Stimulated activated CD8-positive, alpha-beta memory T cell treated with anti-CD3 and anti-CD28 coated beads, Interleukin-12 subunit alpha, Interleukin-12 subunit beta, amount 100 ng/mL, for 4 hours (primary cell): ENCODE results near the gene RIPPLY3.

ENCODE experiments used
- DNase-seq: peaks from one replicate; pipeline ENCODE4 v3.0.0-alpha.2; 2020; ENCODE audit warnings: low read depth

The RIPPLY3 gene

DNA sequence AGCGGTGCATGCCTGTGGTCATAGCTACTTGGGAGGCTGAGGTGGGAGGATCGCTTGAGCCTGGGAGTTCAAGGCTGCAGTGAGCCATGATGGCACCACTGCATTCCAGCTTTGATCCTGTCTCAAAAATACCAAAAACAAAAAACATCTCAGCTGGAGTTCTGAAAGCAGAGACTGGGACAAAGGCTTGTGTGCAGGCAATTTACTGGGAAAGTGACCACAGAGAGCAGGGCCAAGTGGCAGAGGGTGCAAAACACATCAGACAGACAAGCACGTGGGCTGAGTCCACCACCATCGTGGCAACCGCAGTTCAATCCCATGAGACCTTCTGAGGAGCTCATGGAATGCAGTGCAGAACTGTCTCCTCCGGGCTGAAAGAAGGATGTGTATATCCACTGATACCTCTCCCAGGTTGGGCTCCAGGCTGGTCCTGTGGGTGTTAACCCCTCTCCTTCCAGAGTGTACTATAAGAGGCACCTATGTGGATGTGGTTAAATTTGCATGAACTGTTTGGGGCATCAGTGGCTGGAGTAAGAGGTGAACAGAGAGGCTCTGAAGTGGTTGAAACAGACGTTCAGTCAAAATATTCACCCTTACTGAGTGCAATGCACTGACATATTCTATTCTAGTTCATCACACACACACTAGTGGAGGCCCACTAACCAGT lies 55.6 kb downstream of the RIPPLY3 start:
- DNase-seq, result no peak

DNA sequence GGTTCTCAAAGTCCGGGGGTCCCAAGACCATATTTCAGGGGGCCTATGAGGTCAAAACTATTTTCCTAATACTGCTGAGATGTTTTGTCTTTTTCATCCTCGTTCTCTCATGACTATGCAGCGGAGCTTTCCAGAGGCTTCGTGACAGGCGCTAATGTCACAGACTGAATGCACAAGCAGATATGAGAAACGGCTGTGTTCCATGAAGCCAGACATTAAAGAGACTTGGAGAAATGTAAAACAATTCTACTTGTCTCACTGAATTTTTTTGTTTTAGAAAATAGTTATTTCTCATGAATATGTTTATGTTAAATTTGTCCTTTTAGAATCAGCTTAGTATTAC lies 56.1 kb downstream of the RIPPLY3 start:
- DNase-seq, result no peak

DNA sequence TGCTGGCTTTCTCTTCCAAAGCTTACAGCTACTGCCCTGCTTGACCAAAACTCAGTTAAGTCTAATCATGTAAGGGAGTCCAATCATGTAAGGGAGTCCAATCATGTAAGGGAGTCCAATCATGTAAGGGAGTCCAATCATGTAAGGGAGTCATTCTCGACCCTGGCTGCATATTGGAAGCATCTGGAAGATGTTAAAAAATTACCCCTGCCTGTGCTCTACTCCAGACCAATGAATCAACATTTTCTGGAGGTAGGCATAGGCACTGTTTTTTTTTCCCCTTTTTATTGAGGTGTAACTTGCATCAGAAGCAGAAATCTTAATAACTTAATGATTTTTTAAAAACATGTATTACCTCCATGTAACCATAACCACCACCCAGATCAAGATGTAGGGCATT lies 56.9 kb downstream of the RIPPLY3 start:
- DNase-seq, result no peak

DNA sequence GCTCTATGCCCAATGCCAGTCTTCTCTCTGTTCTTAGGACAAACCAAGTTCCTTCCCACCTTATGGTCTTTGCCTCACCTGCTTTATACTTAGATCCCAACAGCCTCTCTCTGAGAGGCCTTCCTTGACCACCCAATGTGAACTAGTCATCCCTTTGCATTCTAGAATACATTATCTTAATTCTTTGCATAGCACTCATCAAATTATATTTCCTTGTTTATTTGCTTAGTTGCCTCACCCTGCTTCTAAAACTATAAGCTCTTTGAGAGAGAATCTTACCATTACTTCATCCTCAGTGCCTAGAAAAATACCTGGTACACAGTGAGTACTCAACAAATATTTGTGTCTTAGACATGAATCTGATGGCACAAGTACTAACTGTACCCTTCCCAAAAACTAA lies 58.3 kb downstream of the RIPPLY3 start:
- DNase-seq, result no peak

DNA sequence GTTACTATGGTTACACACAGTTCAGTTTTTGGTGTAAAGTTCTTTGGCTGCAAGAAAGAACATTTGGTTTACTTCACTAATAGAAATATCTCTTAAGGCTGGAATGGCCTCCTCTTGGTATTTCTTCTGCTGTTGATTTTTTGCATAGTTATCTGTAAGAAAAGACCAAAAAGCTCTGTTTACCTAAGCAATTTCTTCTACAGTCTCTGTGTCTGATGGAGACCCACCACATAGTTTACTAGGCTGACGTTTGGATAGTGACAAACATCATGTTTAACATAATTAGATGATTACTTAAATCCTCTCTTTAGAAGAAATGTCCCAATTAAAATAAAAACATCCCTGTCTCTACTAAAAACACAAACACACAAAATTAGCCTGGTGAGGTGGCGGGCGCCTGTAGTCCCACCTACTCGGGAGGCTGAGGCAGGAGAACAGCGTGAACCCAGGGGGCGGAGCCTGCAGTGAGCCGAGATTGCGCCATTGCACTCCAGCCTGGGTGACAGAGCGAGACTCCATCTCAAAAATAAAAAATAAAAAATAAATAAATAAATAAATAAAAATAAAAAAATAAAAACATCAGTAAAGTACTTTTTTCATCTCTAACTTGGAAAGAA lies 59.2 kb downstream of the RIPPLY3 start:
- DNase-seq, result no peak
